Measurements from ENCODE around the gene CEP104. TPM values are rescaled to one million over a fixed set of nuclear protein-coding genes. Genes with fewer than 3 reads are reported as not detected.

Gene CEP104
- total RNA-seq, 4 donors from 2014 or later: 16.1 to 56.7 (median 39.6) TPM

- Histone ChIP-seq H3K9me3 (no peaks in the 10 kb centered on the region), H3K4me3 (no peak overlapping the region), H3K27me3 (no peaks in the 10 kb centered on the region), H3K4me1 (peaks cover 3% of the 10 kb centered on the region), H3K27ac (no peak overlapping the region), H3K36me3 (no peaks in the 10 kb centered on the region)
- TF ChIP-seq POLR2A (IDR thresholded peaks at IDR 0.05) (no peak), EP300 (IDR thresholded peaks at IDR 0.05) (no peak), POLR2AphosphoS5 (IDR thresholded peaks at IDR 0.05) (no peak), CTCF (IDR thresholded peaks at IDR 0.05) (no peak)
- WGBS: 85% methylated on average over 4 of the region's 4 CpGs
- DNase-seq (ENCODE audit: low spot score in 2 of 2): no peak
Observed at GRCh38 chr1:3904843-3905185, 47.8 kb upstream of the CEP104 start.

- no peak overlapping the region for H3K4me3 ChIP-seq
- WGBS: 76% methylated on average over 19 of the region's 24 CpGs
Observed at GRCh38 chr1:3904006-3904842, 47.2 kb upstream of the CEP104 start.

GRCh38 chr1:3903141-3904005 lies 46.4 kb upstream of the CEP104 start:
- 80% methylated on average over 16 of the region's 16 CpGs for WGBS

More at GRCh38 chr1:3904006-3904842, 47.2 kb upstream of the CEP104 start:
- Histone ChIP-seq H3K36me3 (no peaks in the 10 kb centered on the region), H3K9me3 (no peaks in the 10 kb centered on the region), H3K4me1 (peaks cover 9% of the 10 kb centered on the region), H3K27ac (no peak overlapping the region), H3K27me3 (no peaks in the 10 kb centered on the region)
- TF ChIP-seq POLR2A (IDR thresholded peaks at IDR 0.05) (no peak), POLR2AphosphoS5 (IDR thresholded peaks at IDR 0.05) (no peak), EP300 (IDR thresholded peaks at IDR 0.05) (no peak), CTCF (IDR thresholded peaks at IDR 0.05) (no peak)
- peak in 1 of 2 donors; percentile 55 for DNase-seq (ENCODE audit: low spot score in 2 of 2)

GRCh38 chr1:3902571-3903091 lies 45.6 kb upstream of the CEP104 start:
- Histone ChIP-seq H3K27me3 (no peaks in the 10 kb centered on the region), H3K4me1 (peaks cover 14% of the 10 kb centered on the region), H3K9me3 (no peaks in the 10 kb centered on the region), H3K27ac (no peak overlapping the region), H3K4me3 (no peak overlapping the region), H3K36me3 (no peaks in the 10 kb centered on the region)
- peak; percentile 36 to 40 for DNase-seq (ENCODE audit: low spot score in 2 of 2)
- TF ChIP-seq POLR2A (IDR thresholded peaks at IDR 0.05) (no peak), EP300 (IDR thresholded peaks at IDR 0.05) (no peak), CTCF (IDR thresholded peaks at IDR 0.05) (no peak), POLR2AphosphoS5 (IDR thresholded peaks at IDR 0.05) (no peak)
- WGBS: 51% methylated on average over 10 of the region's 10 CpGs

More at GRCh38 chr1:3903141-3904005, 46.4 kb upstream of the CEP104 start:
- H3K4me3 ChIP-seq: no peak overlapping the region
- no peaks in the 10 kb centered on the region for H3K27me3 ChIP-seq
- H3K36me3 ChIP-seq: no peaks in the 10 kb centered on the region
- H3K9me3 ChIP-seq: no peaks in the 10 kb centered on the region
- peak; percentile 58 to 59 for DNase-seq (ENCODE audit: low spot score in 2 of 2)
- H3K27ac ChIP-seq: no peak overlapping the region
- peaks cover 14% of the 10 kb centered on the region for H3K4me1 ChIP-seq
- TF ChIP-seq POLR2A (IDR thresholded peaks at IDR 0.05): no peak

- Histone ChIP-seq H3K27me3 (no peaks in the 10 kb centered on the region), H3K9me3 (no peaks in the 10 kb centered on the region), H3K4me1 (peaks cover 14% of the 10 kb centered on the region), H3K36me3 (no peaks in the 10 kb centered on the region), H3K27ac (no peak overlapping the region), H3K4me3 (no peak overlapping the region)
- TF ChIP-seq EP300 (IDR thresholded peaks at IDR 0.05): no peak
- no peak for TF ChIP-seq POLR2AphosphoS5 (IDR thresholded peaks at IDR 0.05)
- TF ChIP-seq CTCF (IDR thresholded peaks at IDR 0.05): no peak
- TF ChIP-seq POLR2A (IDR thresholded peaks at IDR 0.05): no peak
- peak; percentile 60 to 67 for DNase-seq (ENCODE audit: low spot score in 2 of 2)
- WGBS: 92% methylated on average over 15 of the region's 15 CpGs
Observed at GRCh38 chr1:3902111-3902511, 45.1 kb upstream of the CEP104 start.

All from suprapubic skin (tissue), 4 donors.